WERI-Rb-1 (cell line): ENCODE results near the gene AK4.

Source experiments
- DNase-seq: peaks from one replicate; pipeline ENCODE4 v3.0.0-alpha.2; 2020
- H3K27ac ChIP-seq: fragments of 250-450 bp; sonication (Bioruptor Pico); 2 replicates; pipeline ENCODE4 v1.5.1; 2020; ENCODE audit warnings: mild to moderate bottlenecking, moderate library complexity
- H3K27me3 ChIP-seq: fragments of 250-450 bp; sonication (Bioruptor Pico); 2 replicates; pipeline ENCODE4 v1.5.1; 2021; ENCODE audit warnings: mild to moderate bottlenecking, low read depth, moderate library complexity; ENCODE audit not compliant: insufficient read depth, severe bottlenecking
- H3K36me3 ChIP-seq: fragments of 250-450 bp; sonication (Bioruptor Pico); 2 replicates; pipeline ENCODE4 v1.5.1; 2020; ENCODE audit warnings: mild to moderate bottlenecking, moderate library complexity
- H3K4me3 ChIP-seq: 2 replicates; pipeline ENCODE4 v1.5.1; 2011; ENCODE audit warnings: low read depth, mild to moderate bottlenecking, control low read depth, low read length
- H3K9me3 ChIP-seq: fragments of 250-450 bp; sonication (Bioruptor Pico); 2 replicates; pipeline ENCODE4 v1.5.1; 2021; ENCODE audit warnings: mild to moderate bottlenecking, moderate library complexity; ENCODE audit not compliant: severe bottlenecking
- TF ChIP-seq, protein P1 (sequence below): IDR thresholded peaks from 2 replicates; pipeline ENCODE4 v1.5.1; 2011; ENCODE audit warnings: low read depth, mild to moderate bottlenecking, control low read depth, inconsistent platforms, low read length

Gene AK4

DNA sequence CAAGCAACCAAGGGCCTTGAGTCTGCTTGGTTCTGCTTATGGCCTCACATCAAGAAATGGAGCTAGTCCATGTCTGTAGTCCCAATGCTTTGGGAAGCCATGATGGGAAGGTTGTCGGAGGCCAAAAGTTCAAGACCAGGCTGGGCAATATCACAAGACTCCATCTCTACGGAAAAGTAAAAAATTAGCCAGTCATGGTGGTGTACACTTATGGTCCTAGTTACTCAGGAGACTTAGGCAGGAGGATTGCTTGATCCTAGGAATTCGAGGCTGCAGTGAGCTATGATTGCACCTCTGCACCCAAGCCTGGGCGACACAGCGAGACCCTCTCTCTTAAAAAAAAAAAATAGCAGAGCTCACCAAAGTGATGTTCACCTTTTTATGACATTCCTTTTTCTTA lies 81.2 kb downstream of the AK4 start:
- no peak for DNase-seq
- Histone ChIP-seq H3K27ac (no peak overlapping the region), H3K36me3 (no peaks in the 10 kb centered on the region), H3K27me3 (no peaks in the 10 kb centered on the region), H3K9me3 (no peaks in the 10 kb centered on the region), H3K4me3 (no peak overlapping the region)
- TF ChIP-seq, protein P1, sequence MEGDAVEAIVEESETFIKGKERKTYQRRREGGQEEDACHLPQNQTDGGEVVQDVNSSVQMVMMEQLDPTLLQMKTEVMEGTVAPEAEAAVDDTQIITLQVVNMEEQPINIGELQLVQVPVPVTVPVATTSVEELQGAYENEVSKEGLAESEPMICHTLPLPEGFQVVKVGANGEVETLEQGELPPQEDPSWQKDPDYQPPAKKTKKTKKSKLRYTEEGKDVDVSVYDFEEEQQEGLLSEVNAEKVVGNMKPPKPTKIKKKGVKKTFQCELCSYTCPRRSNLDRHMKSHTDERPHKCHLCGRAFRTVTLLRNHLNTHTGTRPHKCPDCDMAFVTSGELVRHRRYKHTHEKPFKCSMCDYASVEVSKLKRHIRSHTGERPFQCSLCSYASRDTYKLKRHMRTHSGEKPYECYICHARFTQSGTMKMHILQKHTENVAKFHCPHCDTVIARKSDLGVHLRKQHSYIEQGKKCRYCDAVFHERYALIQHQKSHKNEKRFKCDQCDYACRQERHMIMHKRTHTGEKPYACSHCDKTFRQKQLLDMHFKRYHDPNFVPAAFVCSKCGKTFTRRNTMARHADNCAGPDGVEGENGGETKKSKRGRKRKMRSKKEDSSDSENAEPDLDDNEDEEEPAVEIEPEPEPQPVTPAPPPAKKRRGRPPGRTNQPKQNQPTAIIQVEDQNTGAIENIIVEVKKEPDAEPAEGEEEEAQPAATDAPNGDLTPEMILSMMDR: no peak

DNA sequence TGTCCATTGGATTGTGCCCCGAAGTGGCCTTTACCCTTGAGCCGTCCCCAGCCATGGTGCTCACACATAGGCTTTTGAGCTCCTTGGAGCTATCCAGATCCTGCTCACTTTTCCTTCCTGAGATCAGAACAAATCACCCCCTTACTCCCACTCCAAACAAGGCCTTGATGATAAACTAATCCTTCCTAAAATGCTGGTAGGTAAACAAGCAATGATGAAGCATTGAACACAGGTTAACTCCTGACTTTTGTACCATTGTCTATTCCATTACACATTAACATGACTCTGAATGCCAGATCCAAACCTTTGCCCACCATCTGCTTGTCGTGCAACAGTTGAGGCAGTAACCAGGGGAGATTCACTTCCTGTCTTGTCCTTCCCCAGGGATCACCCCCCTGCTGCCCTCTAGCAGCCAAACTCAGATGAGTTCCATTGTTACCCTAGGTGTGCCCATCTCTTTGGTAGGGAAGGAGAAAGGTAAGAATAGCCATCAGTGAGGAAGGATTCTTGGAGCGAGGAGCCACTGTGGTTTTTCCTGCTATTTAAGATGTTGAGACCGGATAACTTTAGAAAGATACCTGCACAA lies 81.8 kb downstream of the AK4 start:
- Histone ChIP-seq H3K9me3 (no peaks in the 10 kb centered on the region), H3K4me3 (no peak overlapping the region), H3K36me3 (no peaks in the 10 kb centered on the region), H3K27ac (no peak overlapping the region), H3K27me3 (no peaks in the 10 kb centered on the region)
- TF ChIP-seq, protein P1: no peak
- no peak for DNase-seq

DNA sequence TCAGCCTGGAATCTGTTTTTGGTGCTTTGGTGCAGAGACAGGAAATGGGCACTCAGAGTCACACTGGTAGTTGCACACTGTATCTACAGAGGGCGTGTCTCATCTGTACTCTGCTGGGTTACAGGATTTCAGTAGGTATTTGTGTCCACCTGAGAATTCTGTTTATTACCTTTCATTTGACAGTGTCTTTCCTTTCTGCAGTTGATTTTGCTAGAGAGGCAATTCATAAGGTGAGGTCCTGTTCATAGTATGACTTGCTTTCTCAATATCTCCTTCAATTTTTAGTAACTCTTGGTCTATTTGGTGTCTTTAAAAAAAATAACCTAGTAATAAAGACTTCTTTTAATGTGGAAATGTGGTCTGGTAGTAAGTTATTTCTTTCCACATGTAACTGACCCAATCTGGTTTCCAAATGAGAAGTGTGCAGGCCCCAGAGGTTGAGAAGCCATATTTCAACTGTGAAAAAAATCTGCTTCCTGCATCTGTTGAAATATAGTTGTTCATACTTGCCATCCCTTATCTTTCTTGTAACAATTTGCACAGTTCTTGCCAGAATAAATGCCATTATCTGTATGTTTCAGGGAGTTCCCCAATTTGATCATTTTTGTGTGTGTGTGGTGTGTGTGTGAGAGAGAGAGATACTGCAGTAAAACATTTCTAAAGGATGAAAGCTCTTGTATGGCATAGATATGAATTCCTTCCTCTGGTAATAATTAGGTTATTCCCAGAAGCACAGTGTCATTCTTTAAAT lies 82.9 kb downstream of the AK4 start:
- DNase-seq: no peak
- Histone ChIP-seq H3K9me3 (no peaks in the 10 kb centered on the region), H3K27ac (no peak overlapping the region), H3K36me3 (no peaks in the 10 kb centered on the region), H3K27me3 (no peaks in the 10 kb centered on the region), H3K4me3 (no peak overlapping the region)
- TF ChIP-seq, protein P1: no peak

DNA sequence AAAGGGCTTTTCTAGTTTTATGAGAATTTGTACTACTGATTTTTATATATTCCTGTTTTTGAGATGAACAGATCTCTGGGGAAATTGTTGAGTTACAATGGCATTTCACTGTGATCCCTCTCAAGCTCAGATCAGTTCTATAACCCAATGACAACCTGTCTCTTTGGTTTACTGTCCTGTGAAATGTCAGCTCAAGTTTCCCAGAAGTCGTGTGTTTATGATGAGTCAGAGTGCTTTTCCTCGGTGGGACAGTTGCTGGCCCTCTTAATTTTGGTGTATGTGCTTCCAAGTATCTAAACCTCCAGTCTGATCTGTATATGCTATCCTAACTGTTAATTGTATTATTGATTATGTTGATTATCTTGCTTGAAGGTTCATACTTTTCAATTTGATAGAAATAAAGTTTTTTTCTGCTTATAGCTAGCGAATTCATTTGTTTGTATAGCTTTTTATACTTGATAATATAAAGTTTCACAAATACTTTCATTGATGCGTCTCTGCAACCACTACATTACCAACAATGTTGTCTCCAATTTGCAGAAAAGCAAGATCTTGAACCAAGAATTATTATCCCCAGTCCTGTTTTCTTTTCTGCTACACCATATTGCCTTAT lies 83.8 kb downstream of the AK4 start:
- Histone ChIP-seq H3K9me3 (no peaks in the 10 kb centered on the region), H3K27me3 (no peaks in the 10 kb centered on the region), H3K27ac (no peak overlapping the region), H3K36me3 (no peaks in the 10 kb centered on the region), H3K4me3 (no peak overlapping the region)
- TF ChIP-seq, protein P1: no peak
- no peak for DNase-seq

DNA sequence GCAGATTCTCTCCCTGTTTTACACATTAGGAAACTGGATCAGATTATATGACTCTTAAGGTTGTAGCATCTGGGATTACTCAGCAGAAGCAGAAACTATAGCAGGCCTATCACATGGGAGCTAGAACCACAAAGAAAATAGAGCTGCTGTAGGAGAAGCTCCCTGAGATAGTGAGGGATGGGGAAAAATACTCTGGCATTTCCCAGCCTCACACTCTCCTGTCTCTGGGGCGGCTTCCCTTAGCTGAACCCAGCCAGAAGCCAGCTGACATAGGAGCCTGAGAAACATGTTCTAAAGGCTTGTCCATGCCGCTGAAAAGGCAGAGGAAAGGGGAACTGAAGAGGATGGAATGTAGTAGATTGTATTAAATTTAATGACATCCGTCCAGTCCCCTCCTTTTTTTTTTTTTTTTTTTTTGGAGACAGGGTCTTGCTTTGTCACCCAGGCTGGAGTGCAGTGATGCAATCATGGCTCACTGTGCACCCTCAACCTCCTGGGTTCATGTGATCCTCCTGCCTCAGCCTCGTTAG lies 84.5 kb downstream of the AK4 start:
- H3K4me3 ChIP-seq: no peak overlapping the region
- H3K27ac ChIP-seq: no peak overlapping the region
- no peaks in the 10 kb centered on the region for H3K27me3 ChIP-seq
- H3K36me3 ChIP-seq: no peaks in the 10 kb centered on the region
- TF ChIP-seq, protein P1: no peak
- no peaks in the 10 kb centered on the region for H3K9me3 ChIP-seq
- DNase-seq: no peak
